ENCODE data around the gene ATP1A4. TPM values are rescaled to one million over a fixed set of nuclear protein-coding genes. Genes with fewer than 3 reads are reported as not detected.

Gene ATP1A4
- total RNA-seq, 4 donors from 2014 or later = 1.5 TPM; not detected in 3

- Histone ChIP-seq H3K4me3 (no peak overlapping the region), H3K27ac (no peak overlapping the region), H3K36me3 (no peaks in the 10 kb centered on the region), H3K9me3 (no peaks in the 10 kb centered on the region), H3K27me3 (no peaks in the 10 kb centered on the region), H3K4me1 (peaks cover 4 to 13% of the 10 kb centered on the region in 2 donors)
- no peak for DNase-seq
- no peak for TF ChIP-seq CTCF (IDR thresholded peaks at IDR 0.05)
- intact Hi-C loops (cut with DNase I; ENCODE audit: low total_unique reads) = no loop called here
These were observed 63.2 kb downstream of the ATP1A4 start for GRCh38 chr1:160214481-160215140.

GRCh38 chr1:160216301-160216700, 64.9 kb downstream of the ATP1A4 start:
- intact Hi-C loops (cut with DNase I; ENCODE audit: low total_unique reads) = no loop called here
- no peaks in the 10 kb centered on the region for H3K36me3 ChIP-seq
- no peaks in the 10 kb centered on the region for H3K9me3 ChIP-seq
- H3K4me1 ChIP-seq = peaks cover 4 to 13% of the 10 kb centered on the region in 2 donors
- H3K4me3 ChIP-seq = no peak overlapping the region
- no peaks in the 10 kb centered on the region for H3K27me3 ChIP-seq
- no peak overlapping the region for H3K27ac ChIP-seq
- TF ChIP-seq CTCF (IDR thresholded peaks at IDR 0.05) (no peak), POLR2A (IDR thresholded peaks at IDR 0.05) (no peak)
- DNase-seq = no peak

GRCh38 chr1:160217481-160218051, 66.2 kb downstream of the ATP1A4 start:
- Histone ChIP-seq H3K9me3 (no peaks in the 10 kb centered on the region), H3K4me1 (peaks cover 4 to 13% of the 10 kb centered on the region in 2 donors), H3K27me3 (no peaks in the 10 kb centered on the region), H3K36me3 (no peaks in the 10 kb centered on the region), H3K4me3 (no peak overlapping the region), H3K27ac (peak overlapping the region; percentile 55 to 69)
- DNase-seq = no peak
- intact Hi-C loops (cut with DNase I; ENCODE audit: low total_unique reads) = no loop called here
- TF ChIP-seq POLR2A (IDR thresholded peaks at IDR 0.05) (no peak), CTCF (IDR thresholded peaks at IDR 0.05) (no peak)

GRCh38 chr1:160219062-160219929, 67.9 kb downstream of the ATP1A4 start:
- Histone ChIP-seq H3K4me1 (peaks cover 4 to 13% of the 10 kb centered on the region in 2 donors), H3K27me3 (no peaks in the 10 kb centered on the region), H3K9me3 (no peaks in the 10 kb centered on the region), H3K36me3 (no peaks in the 10 kb centered on the region), H3K4me3 (no peak overlapping the region), H3K27ac (peak overlapping the region; percentile 55 to 69)
- DNase-seq = no peak
- TF ChIP-seq POLR2A (IDR thresholded peaks at IDR 0.05) (no peak), CTCF (IDR thresholded peaks at IDR 0.05) (peak; percentile 42 to 67 (median 59))
- intact Hi-C loops (cut with DNase I; ENCODE audit: low total_unique reads) = no loop called here

GRCh38 chr1:160220301-160220700, 68.9 kb downstream of the ATP1A4 start:
- Histone ChIP-seq H3K36me3 (no peaks in the 10 kb centered on the region), H3K9me3 (no peaks in the 10 kb centered on the region), H3K27me3 (no peaks in the 10 kb centered on the region), H3K4me1 (peaks cover 4 to 13% of the 10 kb centered on the region in 2 donors), H3K4me3 (no peak overlapping the region), H3K27ac (peak overlapping the region in 1 of 2 donors; percentile 69)
- TF ChIP-seq CTCF (IDR thresholded peaks at IDR 0.05) (no peak), POLR2A (IDR thresholded peaks at IDR 0.05) (no peak)
- no peak for DNase-seq
- intact Hi-C loops (cut with DNase I; ENCODE audit: low total_unique reads) = no loop called here

Data from uterus (tissue), 4 donors.